ENCODE results near the gene CENPT.

Gene CENPT, protein sequence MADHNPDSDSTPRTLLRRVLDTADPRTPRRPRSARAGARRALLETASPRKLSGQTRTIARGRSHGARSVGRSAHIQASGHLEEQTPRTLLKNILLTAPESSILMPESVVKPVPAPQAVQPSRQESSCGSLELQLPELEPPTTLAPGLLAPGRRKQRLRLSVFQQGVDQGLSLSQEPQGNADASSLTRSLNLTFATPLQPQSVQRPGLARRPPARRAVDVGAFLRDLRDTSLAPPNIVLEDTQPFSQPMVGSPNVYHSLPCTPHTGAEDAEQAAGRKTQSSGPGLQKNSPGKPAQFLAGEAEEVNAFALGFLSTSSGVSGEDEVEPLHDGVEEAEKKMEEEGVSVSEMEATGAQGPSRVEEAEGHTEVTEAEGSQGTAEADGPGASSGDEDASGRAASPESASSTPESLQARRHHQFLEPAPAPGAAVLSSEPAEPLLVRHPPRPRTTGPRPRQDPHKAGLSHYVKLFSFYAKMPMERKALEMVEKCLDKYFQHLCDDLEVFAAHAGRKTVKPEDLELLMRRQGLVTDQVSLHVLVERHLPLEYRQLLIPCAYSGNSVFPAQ

DNA sequence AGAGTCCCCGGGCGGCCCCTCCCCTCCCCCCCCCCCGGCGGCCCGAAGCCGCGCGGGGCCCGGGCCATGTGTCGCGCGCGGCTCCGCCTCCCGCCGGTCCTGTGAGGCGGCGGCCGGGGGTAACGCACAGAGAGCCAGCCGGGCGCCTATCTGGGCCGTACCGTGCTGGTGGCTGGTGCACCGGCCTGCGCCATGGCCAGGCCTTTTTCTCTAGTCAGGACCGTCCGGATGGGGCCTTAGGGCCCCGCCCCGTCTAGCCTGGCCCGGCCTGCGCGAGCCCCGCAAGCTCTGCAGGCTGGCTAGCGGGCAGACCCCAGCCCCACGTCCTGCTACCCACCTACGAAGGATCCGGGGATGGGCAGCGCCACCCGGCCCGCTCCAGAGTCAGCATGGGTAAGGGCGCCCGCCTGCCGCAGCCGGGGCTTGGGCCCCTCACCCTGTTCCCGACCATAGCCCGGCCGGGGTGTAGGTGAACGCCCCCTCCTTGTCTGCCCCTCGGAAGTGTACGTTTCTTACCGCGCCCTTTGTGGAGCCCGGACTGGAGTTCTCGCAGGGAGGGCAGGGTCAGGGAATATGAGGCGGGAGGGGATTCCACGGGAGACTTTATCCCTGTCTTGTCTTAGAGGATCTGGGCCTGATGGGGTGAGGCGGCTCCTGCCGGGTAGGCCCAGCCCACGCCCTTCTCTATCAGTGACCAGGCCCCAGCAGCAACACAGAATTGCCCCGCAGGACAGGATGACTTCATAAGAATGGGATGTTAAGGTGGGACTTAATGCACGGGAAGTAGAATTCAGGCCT is at the start of gene CENPT:
Gene CENPT (minus strand): TSS at position 630 of the 798 bp plus-strand sequence. CDS start 13,834 bp downstream, outside the sequence.
- DNase-seq: peak in 1 of 2 experiments; percentile 66

DNA sequence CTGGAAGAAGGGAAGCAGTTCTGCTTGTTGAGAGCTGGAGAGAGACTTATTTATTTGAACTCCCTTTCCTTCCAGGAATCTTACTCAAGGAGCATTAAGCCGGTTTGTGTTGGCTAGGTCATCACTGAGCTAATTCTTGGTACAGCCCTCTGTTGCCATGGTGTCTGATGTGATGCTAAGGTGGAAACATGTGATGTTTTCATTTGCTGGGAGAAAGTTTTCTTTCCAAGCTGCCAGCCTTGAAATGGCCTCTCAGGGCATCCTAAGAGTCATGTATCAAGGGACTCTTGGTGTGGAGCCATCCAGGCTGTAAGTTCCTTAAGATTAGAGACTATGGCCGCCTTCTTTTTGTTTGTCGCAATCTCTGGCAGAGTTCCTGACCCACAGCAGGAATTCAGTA is 49.7 kb upstream of the CENPT start:
- DNase-seq: no peak

DNA sequence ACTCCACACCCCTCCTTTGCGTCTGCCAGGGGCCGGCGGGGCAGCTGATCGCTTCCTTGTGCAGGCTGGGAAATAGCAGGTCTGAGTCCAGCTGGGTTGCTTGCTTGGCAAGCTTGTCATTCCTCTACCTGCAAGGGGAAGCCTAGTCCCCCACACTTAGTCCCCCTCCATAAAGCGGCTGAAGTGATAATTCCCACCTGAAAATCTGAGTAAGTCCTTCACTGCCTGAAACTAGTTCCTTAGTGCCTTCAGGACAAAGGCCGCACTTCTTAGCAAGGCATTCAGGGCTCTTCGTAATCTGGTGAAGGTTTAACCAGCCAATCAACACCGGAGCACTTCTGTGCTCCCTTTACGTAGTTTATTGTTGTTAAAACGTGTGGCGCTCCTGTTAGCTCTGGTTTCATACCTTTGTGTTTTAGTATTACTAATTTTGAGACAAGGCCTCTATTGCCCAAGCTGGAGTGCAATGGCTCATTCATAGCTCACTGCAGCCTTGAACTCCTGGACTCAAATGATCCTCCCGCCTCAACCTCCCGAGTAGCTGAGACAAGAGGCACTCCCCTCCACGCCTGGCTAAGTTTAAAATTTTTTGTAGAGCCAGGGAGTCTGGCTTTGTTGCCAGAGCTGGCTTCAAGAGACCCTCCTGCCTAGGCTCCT is 46.4 kb upstream of the CENPT start:
- DNase-seq: no peak

DNA sequence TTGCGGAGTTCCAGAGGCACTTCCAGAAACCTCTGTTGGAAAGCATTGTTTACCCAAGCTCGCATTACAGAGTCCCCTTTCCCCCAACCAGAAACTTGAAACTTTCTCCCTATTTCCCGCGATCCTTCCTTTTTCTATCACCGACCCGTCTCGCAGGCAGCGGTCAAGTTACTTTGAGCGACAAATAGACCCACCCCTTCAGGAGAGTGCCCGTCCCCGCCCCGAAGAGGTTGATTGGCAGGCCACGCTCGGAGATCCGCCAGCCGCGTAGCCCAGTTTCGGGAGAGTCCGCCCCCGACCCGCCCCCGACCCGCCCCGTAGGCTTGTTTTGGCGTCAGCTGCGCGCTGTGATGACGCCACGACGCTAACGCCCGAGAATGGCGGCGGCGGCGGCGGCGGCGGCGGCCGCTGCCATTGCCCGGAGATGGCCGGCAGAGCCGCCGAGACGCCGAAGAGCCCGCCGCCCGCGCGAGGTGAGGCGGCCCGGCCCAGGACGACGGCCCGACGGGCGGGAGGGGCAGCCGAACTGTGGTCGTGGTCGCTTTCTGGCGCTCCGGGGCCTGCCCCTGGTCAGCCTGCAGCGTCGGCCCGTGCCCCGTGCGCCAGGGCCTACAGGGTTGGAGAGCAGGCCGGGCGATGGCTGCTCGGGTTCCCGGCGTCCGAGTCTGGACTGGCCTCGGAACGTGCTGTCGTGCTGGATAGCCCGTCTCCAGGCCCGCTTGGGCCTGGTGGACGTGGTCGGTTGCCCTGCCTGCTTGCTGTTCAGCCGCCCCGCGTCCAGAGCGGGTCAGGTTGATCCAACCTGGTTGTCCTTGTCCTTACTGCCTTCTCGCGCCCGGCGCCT is 45.6 kb upstream of the CENPT start, which contains the start of gene PSKH1:
Gene PSKH1 (plus strand): TSS at position 356 of the 844 bp plus-strand sequence. CDS start 15,496 bp downstream, outside the sequence.
- peak; percentile 91 to 93 for DNase-seq

DNA sequence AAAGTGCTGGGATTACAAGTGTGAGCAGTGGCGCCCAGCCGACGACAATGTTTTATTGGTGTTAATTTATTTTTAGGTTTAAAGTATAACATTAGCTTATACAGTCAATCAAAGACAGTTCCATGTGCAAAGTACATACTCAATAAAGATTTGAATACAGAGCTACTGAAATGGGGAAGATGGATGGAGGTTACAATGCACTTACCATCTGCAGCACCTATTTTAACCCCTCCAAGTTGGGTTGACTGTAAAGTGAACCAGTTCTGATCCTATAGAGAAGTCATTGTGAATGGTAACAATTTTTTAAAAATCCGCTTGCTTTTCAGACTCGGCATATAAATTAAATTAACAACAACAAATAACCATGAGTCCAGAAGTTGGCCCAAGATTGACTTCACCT is 44.9 kb upstream of the CENPT start:
- no peak for DNase-seq

DNA sequence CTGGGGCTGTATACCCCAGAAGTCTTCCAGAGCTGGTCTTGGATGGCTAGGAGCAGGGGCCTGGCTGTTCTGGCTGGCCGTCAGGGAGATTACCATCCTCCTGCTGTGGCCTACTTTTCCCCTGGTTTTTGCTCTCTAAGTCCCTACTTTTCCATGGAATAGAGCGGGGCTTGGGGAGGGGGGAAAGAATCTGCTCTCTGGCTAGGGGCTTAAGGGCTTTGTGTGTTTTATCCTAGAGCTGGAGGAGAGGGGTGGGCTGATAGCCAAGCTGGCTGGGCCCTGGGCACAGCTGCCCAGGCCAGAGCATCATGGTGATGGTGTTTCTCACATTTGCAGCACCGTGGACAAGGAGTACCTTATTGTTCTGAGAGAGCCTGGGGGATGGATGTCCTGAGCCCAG is 40.8 kb upstream of the CENPT start:
- no peak for DNase-seq

DNA sequence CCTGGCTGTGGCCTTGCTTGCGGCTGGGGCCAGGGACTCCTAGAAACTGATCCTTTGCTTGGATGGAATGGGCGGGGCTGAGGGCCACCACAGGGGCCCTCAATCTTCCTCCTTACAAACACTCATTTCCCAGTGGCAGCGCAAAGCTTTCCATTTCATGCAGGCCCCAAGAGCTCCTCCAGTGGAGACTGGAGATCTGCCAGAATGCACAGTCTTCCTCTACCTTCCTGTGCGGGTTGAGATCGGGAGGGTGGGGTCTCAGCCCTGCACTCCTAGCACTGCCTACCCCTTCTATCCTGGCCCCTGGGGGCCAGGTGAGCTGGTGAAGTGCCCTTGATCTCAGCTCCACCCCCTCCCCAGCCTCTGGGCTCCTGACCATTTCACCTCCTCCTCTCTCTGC is 38.9 kb upstream of the CENPT start:
- DNase-seq: no peak

DNA sequence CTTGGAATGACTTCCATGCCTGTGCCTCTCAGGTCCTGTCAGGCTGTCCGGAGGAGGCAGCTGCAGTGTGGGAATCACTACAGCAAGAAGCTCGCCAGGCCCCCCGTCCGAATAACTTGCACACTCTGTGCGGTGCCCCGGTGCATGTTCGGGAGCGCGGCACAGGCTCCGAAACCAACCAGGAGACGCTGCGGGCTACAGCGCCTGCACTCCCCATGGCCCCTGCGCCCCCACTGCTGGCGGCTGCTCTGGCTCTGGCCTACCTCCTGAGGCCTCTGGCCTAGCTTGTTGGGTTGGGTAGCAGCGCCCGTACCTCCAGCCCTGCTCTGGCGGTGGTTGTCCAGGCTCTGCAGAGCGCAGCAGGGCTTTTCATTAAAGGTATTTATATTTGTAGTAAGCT is 38.5 kb upstream of the CENPT start:
- DNase-seq: no peak

DNA sequence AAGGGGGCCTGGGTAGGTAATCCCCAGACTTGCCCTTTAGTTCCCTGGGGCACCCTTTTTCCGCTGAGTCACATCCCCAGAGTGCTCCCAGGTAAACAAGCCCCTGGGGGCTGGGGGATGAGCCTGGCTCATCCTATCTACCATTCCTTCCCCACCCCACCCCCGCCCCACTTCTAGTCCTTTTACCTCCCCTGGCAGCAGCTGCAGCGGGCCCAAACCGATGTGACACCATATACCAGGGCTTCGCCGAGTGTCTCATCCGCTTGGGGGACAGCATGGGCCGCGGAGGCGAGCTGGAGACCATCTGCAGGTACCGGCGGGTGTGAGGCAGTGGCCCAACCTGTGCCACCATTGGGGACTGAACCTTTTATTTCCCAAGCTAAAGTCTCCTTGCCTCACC is 38.1 kb upstream of the CENPT start:
- DNase-seq: no peak

DNA sequence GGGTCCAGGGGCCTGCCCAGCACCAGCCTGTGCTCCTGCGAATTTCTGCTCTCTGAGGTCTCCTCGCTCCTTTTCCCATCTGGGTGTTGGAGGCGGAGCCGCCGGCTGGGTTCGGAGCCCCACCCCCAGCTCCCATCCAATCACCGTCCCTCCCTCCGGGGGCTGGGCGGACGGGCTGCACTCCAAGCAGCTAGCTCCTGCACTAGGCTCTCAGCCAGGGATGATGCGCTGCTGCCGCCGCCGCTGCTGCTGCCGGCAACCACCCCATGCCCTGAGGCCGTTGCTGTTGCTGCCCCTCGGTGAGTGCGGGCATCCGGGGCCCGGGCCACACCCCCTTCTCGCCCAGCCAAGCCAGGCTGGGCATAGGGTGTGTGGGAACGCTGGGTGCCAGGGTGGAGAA is 37.2 kb upstream of the CENPT start, which contains the start of gene NRN1L:
Gene NRN1L (plus strand): TSS at position 202 of the 400 bp plus-strand sequence. CDS start 19 bp downstream, at position 221.
- no peak for DNase-seq

DNA sequence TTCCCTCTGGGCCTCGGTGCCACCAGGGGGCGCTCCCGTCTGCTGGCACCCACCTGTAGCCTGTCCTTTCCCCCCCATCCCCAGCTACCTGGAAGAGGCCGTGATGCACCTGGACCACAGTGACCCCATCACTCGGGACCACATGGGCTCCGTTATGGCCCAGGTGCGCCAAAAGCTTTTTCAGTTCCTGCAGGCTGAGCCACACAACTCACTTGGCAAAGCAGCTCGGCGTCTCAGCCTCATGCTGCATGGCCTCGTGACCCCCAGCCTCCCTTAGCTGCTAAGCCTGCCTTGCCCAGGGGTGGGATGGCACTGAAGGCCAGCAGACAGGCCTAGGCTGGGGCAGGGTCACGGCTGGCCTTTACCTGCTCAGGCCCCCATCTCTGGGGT is 36.4 kb upstream of the CENPT start:
- peak; percentile 60 to 73 for DNase-seq

DNA sequence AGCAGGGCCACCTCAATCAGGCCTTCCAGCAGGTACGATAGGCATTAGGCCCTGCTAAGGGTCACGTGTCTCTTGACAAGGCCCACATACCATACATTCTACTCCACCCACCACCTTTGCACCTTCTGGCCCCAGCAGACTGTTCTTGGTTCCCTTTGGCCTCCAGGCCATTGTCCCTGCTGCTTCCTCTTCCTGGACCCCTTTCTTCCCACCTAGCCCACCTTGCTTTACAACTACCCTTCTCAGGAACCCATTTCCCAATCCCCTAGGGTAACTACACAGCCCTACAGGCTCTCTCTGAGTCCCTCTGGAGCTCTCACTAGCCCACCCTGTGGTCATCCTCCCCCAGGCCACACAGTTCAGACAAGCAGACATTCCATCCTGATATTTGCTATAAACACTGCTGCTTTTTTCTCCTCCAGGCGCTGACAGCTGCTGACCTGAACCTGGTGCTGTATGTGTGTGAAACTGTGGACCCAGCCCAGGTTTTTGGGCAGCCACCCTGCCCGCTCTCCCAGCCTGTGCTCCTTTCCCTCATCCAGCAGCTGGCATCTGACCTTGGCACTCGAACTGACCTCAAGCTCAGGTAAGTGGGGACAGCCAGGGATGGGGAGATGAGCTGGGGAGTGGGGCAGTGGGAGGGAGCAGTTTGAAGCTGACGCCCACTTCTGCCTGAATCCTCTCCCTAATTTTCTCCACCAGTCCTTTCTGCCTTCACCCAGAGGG is 35.8 kb upstream of the CENPT start:
- DNase-seq: no peak

DNA sequence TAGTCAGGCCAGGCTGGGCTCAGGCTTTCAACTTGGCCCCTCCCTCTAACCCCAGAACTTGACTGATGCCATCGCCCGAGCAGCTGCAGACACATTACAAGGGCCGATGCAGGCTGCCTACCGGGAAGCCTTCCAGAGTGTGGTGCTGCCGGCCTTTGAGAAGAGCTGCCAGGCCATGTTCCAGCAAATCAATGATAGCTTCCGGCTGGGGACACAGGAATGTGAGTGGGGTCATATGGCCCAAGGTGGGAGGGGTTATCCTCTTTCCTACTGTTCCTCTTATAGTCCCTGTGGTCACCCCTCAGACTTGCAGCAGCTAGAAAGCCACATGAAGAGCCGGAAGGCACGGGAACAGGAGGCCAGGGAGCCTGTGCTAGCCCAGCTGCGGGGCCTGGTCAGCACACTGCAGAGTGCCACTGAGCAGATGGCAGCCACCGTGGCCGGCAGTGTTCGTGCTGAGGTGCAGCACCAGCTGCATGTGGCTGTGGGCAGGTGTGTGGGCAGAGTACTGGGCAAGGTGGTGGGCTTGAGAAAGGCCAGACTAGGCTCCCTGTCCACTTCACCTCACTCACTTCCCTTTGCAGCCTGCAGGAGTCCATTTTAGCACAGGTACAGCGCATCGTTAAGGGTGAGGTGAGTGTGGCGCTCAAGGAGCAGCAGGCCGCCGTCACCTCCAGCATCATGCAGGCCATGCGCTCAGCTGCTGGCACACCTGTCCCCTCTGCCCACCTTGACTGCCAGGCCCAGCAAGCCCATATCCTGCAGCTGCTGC is 35.1 kb upstream of the CENPT start:
- no peak for DNase-seq

DNA sequence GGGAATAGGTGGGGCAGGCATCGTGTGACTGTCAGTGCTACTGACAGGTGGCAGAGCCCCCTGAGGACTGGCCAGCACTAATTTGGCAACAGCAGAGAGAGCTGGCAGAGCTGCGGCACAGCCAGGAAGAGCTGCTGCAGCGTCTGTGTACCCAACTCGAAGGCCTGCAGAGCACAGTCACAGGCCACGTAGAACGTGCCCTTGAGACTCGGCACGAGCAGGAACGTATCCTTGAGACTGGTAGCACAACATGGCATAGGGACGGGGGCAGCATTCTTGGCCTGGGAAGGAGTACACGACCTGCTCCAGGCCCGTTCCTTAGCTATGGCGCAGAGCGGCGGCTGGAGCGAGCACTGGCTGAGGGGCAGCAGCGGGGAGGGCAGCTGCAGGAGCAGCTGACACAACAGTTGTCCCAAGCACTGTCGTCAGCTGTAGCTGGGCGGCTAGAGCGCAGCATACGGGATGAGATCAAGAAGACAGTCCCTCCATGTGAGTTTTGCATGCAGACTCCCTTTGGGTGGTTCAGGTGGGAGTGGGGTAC is 34.2 kb upstream of the CENPT start:
- no peak for DNase-seq

DNA sequence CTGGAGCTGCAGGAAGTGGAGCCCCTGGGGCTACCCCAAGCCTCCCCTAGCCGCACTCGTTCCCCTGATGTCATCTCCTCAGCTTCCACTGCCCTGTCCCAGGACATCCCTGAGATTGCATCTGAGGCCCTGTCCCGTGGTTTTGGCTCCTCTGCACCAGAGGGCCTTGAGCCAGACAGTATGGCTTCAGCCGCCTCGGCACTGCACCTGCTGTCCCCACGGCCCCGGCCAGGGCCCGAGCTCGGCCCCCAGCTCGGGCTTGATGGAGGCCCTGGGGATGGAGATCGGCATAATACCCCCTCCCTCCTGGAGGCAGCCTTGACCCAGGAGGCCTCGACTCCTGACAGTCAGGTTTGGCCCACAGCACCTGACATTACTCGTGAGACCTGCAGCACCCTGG is 33.1 kb upstream of the CENPT start:
- DNase-seq: no peak

DNA sequence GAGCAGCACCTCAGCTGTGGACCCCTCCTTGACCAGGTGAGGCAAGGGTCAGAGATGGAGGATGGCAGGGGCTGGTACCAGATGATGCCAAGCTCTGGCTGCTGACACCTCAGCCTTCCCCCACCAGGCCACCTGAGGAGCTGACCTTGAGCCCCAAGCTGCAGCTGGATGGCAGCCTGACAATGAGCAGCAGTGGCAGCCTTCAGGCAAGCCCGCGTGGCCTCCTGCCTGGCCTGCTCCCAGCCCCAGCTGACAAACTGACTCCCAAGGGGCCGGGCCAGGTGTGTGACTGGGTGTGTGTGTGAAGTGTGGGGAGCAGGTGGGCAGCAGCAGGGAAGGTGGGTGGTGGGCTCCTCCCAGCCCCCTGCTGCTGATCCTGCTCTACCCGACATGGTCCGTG is 32.4 kb upstream of the CENPT start:
- no peak for DNase-seq

DNA sequence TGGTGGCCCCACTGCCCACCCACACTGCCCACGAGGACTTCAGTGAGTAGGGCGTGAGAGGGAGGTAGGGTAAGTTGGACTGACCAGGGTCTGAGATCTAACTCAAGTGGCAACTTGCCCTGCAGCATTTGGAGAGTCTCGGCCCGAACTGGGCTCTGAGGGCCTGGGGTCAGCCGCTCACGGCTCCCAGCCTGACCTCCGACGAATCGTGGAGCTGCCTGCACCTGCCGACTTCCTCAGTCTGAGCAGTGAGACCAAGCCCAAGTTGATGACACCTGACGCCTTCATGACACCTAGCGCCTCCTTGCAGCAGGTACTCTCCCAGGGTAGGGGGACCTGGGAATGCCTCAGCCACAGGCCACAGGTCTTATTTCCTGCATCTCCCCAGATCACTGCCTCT is 32.0 kb upstream of the CENPT start:
- DNase-seq: no peak

DNA sequence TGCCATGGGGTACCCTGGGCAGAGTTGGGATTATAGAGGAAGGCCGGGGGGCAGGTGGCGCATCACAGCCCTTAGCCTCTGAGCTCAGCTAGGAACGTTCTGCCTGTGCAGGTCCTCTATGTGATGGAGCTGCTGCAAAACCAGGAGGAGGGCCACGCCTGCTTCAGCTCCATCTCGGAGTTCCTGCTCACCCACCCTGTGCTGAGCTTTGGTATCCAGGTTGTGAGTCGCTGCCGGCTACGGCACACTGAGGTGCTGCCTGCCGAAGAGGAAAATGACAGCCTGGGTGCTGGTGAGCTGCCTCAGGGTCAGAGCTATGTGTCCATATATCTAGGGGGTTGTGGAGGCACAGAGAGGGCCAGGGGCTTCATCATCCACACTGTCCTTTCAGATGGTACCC is 31.4 kb upstream of the CENPT start:
- DNase-seq: no peak

DNA sequence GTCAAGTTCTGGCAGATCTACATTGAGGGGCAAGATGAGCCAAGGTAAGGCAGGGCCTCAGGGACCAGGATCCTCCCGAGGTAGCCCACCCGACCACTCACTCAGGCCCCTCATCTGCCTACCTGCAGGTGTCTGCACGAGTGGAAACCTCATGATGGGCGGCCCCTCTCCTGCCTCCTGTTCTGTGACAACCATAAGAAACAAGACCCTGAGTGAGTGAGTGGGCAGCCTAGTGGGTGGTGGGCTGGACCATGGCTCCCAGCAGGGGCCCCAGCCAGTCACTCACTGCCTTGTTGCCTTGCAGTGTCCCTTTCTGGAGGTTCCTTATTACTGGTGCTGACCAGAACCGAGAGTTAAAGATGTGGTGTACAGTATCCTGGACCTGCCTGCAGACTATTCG is 30.7 kb upstream of the CENPT start:
- no peak for DNase-seq

DNA sequence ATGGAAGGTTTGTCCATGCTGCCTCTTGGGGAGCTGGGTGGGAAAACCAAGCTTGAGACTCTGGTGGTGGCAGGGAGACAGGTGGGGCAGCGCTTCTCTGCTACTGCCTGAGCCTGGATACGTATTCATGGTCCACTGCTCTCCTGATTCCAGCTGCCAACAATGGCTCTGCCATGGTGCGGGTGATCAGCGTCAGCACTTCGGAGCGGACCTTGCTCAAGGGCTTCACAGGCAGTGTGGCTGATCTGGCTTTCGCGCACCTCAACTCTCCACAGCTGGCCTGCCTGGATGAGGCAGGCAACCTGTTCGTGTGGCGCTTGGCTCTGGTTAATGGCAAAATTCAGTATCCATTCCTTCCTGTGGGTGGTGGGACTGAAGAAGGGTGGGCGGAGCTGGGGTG is 29.6 kb upstream of the CENPT start:
- DNase-seq: no peak
